PC-3 (cell line): ENCODE data around the gene CP. TPM values are rescaled to one million over a fixed set of nuclear protein-coding genes. Genes with fewer than 3 reads are reported as not detected.

Source experiments
- ATAC-seq: fragments of 200-7000 bp; cut with Tn5 transposase; 2 replicates; pipeline ENCODE4 v1.9.1; 2020; ENCODE audit warnings: mild to moderate bottlenecking, moderate library complexity
- BruUV-seq: library from RNA; stranded (reverse); fragments of 400-500 nt; replicated peaks from 2 replicates; lab custom pipeline; 2021; lab: Mats Ljungman, UMichigan
- CTCF ChIA-PET: fragments of 300-600 bp; sonication (Branson Sonifier 250); formaldehyde crosslinking; loops from one replicate; lab custom pipeline; 2022; ENCODE audit warnings: antibody characterized with exemption; lab: Charles Lee
- POLR2A ChIA-PET: fragments of 300-600 bp; sonication (Branson Sonifier 250); formaldehyde crosslinking; loops from one replicate; lab custom pipeline; 2022; ENCODE audit warnings: antibody characterized with exemption; ENCODE audit not compliant: unreplicated experiment; lab: Charles Lee
- DNase-seq: peaks from one replicate; pipeline ENCODE4 v3.0.0-alpha.2; 2015
- H2AFZ ChIP-seq: fragments of 300-600 bp; sonication (generic); 2 replicates; pipeline ENCODE4 v1.6.0; 2016; ENCODE audit warnings: antibody characterized with exemption, low read length
- H3F3A ChIP-seq: fragments of 300-600 bp; sonication (generic); one replicate; pipeline ENCODE4 v1.6.0; 2017; ENCODE audit warnings: antibody characterized with exemption, low read length, control low read depth, mild to moderate bottlenecking; ENCODE audit not compliant: unreplicated experiment
- H3K27ac ChIP-seq: fragments of 300-600 bp; sonication (generic); 2 replicates; pipeline ENCODE4 v1.5.1; 2016; ENCODE audit warnings: mild to moderate bottlenecking, low read length
- H3K27me3 ChIP-seq: fragments of 300-600 bp; sonication (generic); 2 replicates; pipeline ENCODE4 v1.6.1; 2016; ENCODE audit warnings: low read length, mixed read lengths
- H3K36me3 ChIP-seq: fragments of 300-600 bp; sonication (generic); 2 replicates; pipeline ENCODE4 v1.6.1; 2016; ENCODE audit warnings: low read depth, mixed run types, low read length, mixed read lengths
- H3K4me1 ChIP-seq: fragments of 300-600 bp; sonication (generic); 2 replicates; pipeline ENCODE4 v1.5.1; 2016; ENCODE audit warnings: low read length; ENCODE audit not compliant: insufficient read depth
- H3K4me2 ChIP-seq: fragments of 300-600 bp; sonication (generic); 2 replicates; pipeline ENCODE4 v1.6.0; 2016; ENCODE audit warnings: low read length
- H3K4me3 ChIP-seq: fragments of 300-600 bp; sonication (generic); 2 replicates; pipeline ENCODE4 v1.5.1; 2016; ENCODE audit warnings: mild to moderate bottlenecking, low read length, mixed read lengths
- H3K79me2 ChIP-seq: fragments of 300-600 bp; sonication (generic); 2 replicates; pipeline ENCODE4 v1.6.1; 2017; ENCODE audit warnings: low read length, mixed read lengths
- H3K9ac ChIP-seq: fragments of 300-600 bp; sonication (generic); 2 replicates; pipeline ENCODE4 v1.6.0; 2016; ENCODE audit warnings: mild to moderate bottlenecking, low read length
- H3K9me2 ChIP-seq: fragments of 300-600 bp; sonication (generic); replicated peaks from 2 replicates; pipeline ENCODE4 v1.6.1; 2016; ENCODE audit warnings: mixed run types, low read length, mixed read lengths
- H3K9me3 ChIP-seq: fragments of 300-600 bp; sonication (generic); 2 replicates; pipeline ENCODE4 v1.6.1; 2016; ENCODE audit warnings: low read length, mixed read lengths
- H4K20me1 ChIP-seq: fragments of 300-600 bp; sonication (generic); 2 replicates; pipeline ENCODE4 v1.6.1; 2016; ENCODE audit warnings: low read length, mixed read lengths
- CTCF ChIP-seq: fragments of 300-600 bp; sonication (generic); conservative IDR thresholded peaks from 2 replicates; pipeline ENCODE4 v1.5.1; 2017; ENCODE audit warnings: antibody characterized with exemption, low read depth, mild to moderate bottlenecking, low read length
- EZH2 ChIP-seq: fragments of 300-600 bp; sonication (generic); IDR thresholded peaks from one replicate; pipeline ENCODE4 v1.6.1; 2017; ENCODE audit warnings: antibody characterized with exemption, mild to moderate bottlenecking, low read length; ENCODE audit not compliant: unreplicated experiment
- EZH2phosphoT487 ChIP-seq: fragments of 300-600 bp; sonication (generic); IDR thresholded peaks from 2 replicates; pipeline ENCODE4 v1.6.1; 2018; ENCODE audit warnings: mild to moderate bottlenecking, antibody characterized with exemption, low read length, borderline replicate concordance
- intact Hi-C: fragments of 100-400 bp; cut with micrococcal nuclease; formaldehyde crosslinking; loops from 2 replicates; pipeline ENCODE4 v1.9.0; 2023
- total RNA-seq: library from RNA; depleted of rRNA; stranded (reverse); fragments of >200 nt; gene quantifications from 2 replicates; pipeline ENCODE4 v1.2.3, GENCODE V29; 2014

Gene CP
- total RNA-seq, 1 experiment from 2014 or later: 0.04 TPM

DNA sequence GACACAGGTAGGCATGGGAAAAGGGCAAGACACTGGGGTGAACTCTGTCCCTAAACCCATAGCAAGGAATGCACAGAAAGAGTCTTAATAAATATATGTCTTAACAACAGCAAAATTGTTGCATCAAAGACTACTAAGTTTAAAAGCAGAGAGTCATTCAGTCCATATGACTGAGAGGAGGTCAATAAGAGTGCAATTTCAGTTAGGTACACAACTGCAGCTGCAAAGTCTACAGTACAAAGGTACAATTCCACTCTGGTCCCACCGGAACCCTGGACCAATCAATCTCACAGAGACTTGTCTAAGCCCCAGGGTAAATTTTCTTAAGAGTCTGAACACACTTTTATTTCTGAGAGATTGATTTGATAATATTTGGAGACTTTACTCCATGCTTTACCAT is 6.9 kb downstream of the CP start:
- no TSS peak for BruUV-seq

GRCh38 chr3:149212386-149212785 is 9.2 kb downstream of the CP start:
- Histone ChIP-seq H3K79me2 (no peaks in the 10 kb centered on the region), H4K20me1 (no peaks in the 10 kb centered on the region), H3K4me2 (no peak overlapping the region), H3K36me3 (no peaks in the 10 kb centered on the region), H2AFZ (no peak overlapping the region), H3K27ac (no peak overlapping the region), H3K9me3 (no peaks in the 10 kb centered on the region), H3K4me3 (no peak overlapping the region), H3K4me1 (no peaks in the 10 kb centered on the region), H3F3A (no peaks in the 10 kb centered on the region), H3K9ac (no peak overlapping the region), H3K27me3 (no peaks in the 10 kb centered on the region), H3K9me2 (no peaks in the 10 kb centered on the region)
- intact Hi-C loops: no loop called here
- ATAC-seq (no peak), DNase-seq (no peak)
- ChIA-PET POLR2A (no interaction called here), CTCF (no interaction called here)
- TF ChIP-seq EZH2 (no peak), CTCF (no peak), EZH2phosphoT487 (no peak)
- no TSS peak for BruUV-seq

More for the DNA sequence above, 6.9 kb downstream of the CP start:
- H4K20me1 ChIP-seq: no peaks in the 10 kb centered on the region
- no peaks in the 10 kb centered on the region for H3K9me2 ChIP-seq
- H3K4me1 ChIP-seq: no peaks in the 10 kb centered on the region
- no peak overlapping the region for H3K27ac ChIP-seq
- H3K9ac ChIP-seq: no peak overlapping the region
- ChIA-PET CTCF (no interaction called here), POLR2A (no interaction called here)
- TF ChIP-seq CTCF (no peak), EZH2 (no peak), EZH2phosphoT487 (no peak)
- no peak overlapping the region for H3K4me2 ChIP-seq
- no peaks in the 10 kb centered on the region for H3K79me2 ChIP-seq
- H2AFZ ChIP-seq: no peak overlapping the region
- no peaks in the 10 kb centered on the region for H3K36me3 ChIP-seq
- no peak for DNase-seq
- ATAC-seq: no peak
- intact Hi-C loops: no loop called here
- no peaks in the 10 kb centered on the region for H3K27me3 ChIP-seq
- no peaks in the 10 kb centered on the region for H3F3A ChIP-seq
- H3K4me3 ChIP-seq: no peak overlapping the region
- H3K9me3 ChIP-seq: no peaks in the 10 kb centered on the region

GRCh38 chr3:149209431-149209830 is 12.2 kb downstream of the CP start:
- H3K9me2 ChIP-seq: no peaks in the 10 kb centered on the region
- DNase-seq (no peak), ATAC-seq (no peak)
- ChIA-PET CTCF (no interaction called here), POLR2A (interaction anchor here (0.7 kb wide), 1 partner anchor 63 kb away, joined by 3 read pairs; no protein-coding TSS in a partner anchor)
- intact Hi-C loops: no loop called here
- H3F3A ChIP-seq: no peaks in the 10 kb centered on the region
- H2AFZ ChIP-seq: no peak overlapping the region
- TF ChIP-seq EZH2phosphoT487: no peak
- TF ChIP-seq EZH2: no peak
- no peak for TF ChIP-seq CTCF
- H3K4me2 ChIP-seq: no peak overlapping the region
- H3K27ac ChIP-seq: no peak overlapping the region
- no peaks in the 10 kb centered on the region for H3K79me2 ChIP-seq
- H3K36me3 ChIP-seq: no peaks in the 10 kb centered on the region
- H3K9ac ChIP-seq: no peak overlapping the region
- no peak overlapping the region for H3K4me3 ChIP-seq
- no peaks in the 10 kb centered on the region for H3K4me1 ChIP-seq
- H3K9me3 ChIP-seq: no peaks in the 10 kb centered on the region
- no peaks in the 10 kb centered on the region for H3K27me3 ChIP-seq
- no peaks in the 10 kb centered on the region for H4K20me1 ChIP-seq
- no TSS peak for BruUV-seq
